ENCODE results near the gene ZNF664. TPM values are rescaled to one million over a fixed set of nuclear protein-coding genes. Genes with fewer than 3 reads are reported as not detected.

The ZNF664 gene
- total and polyA plus RNA-seq, 10 of the 15 experiments (the other 5 are each of a cell fraction or from before 2014, with no cell fraction given), result 1.8 to 65.6 (median 30.8) TPM

GRCh38 chr12:124028555-124028925 lies 55.5 kb downstream of the ZNF664 start:
- H3K79me2 ChIP-seq (ENCODE audit: control insufficient read depth, insufficient read depth, low read length), result no peaks in the 10 kb centered on the region
- intact Hi-C loops (cut with micrococcal nuclease; ENCODE audit: unreplicated experiment), result no loop called here
- H3K27me3 ChIP-seq (replicated peaks in 1 of 2; ENCODE audit: control insufficient read depth in 2 of 2, insufficient read depth in 2 of 2, low read length in 1 of 2), result no peaks in the 10 kb centered on the region
- H3K9ac ChIP-seq (ENCODE audit: control insufficient read depth, insufficient read depth, low read length), result no peak overlapping the region
- H3K4me1 ChIP-seq (ENCODE audit: control insufficient read depth, insufficient read depth, low read length), result no peaks in the 10 kb centered on the region
- DNase-seq (ENCODE audit: low read depth, low spot score) (no peak), FAIRE-seq (no peak), ATAC-seq (no peak)
- CTCF ChIA-PET, result interaction anchor here (1.4 kb wide), 1 partner anchor 736 kb away, joined by 6 read pairs; no protein-coding TSS in a partner anchor
- no peaks in the 10 kb centered on the region for H3K9me3 ChIP-seq (replicated peaks; ENCODE audit: control insufficient read depth, insufficient read depth, low read length)
- POLR2A ChIA-PET, result no interaction called here
- no TSS peak for BruUV-seq (replicated peaks)
- no peak overlapping the region for H3K27ac ChIP-seq (ENCODE audit: control insufficient read depth, insufficient read depth)
- H3K36me3 ChIP-seq (ENCODE audit: control insufficient read depth in 2 of 2, insufficient read depth in 2 of 2, low read length in 1 of 2), result no peaks in the 10 kb centered on the region
- no peak overlapping the region for H3K4me2 ChIP-seq (ENCODE audit: control insufficient read depth, insufficient read depth)
- SMC1A ChIA-PET (ENCODE audit: uncharacterized antibody, unreplicated experiment), result no interaction called here
- no peak overlapping the region for H2AFZ ChIP-seq (ENCODE audit: control insufficient read depth, low read depth, low read length)
- no peak overlapping the region for H3K4me3 ChIP-seq
- RAD21 ChIA-PET (ENCODE audit: unreplicated experiment), result no interaction called here
- in situ Hi-C loops (cut with MboI), result no loop called here
- 22% methylated on average over 5 of the region's 5 CpGs for WGBS (ENCODE audit: insufficient coverage, insufficient replicate concordance, low lambda C conversion rate, missing lambda C conversion rate)
- H4K20me1 ChIP-seq (ENCODE audit: control insufficient read depth, insufficient read depth), result no peaks in the 10 kb centered on the region
- TF ChIP-seq ZNF592 (IDR thresholded peaks at IDR 0.05) (no peak), CHD2 (IDR thresholded peaks at IDR 0.05; ENCODE audit: borderline replicate concordance, low read depth, low read length) (no peak), TAF1 (IDR thresholded peaks at IDR 0.05; ENCODE audit: borderline replicate concordance, low read depth, low read length) (no peak), NFYB (IDR thresholded peaks at IDR 0.05; ENCODE audit: insufficient read depth, low read depth, low read length) (no peak), PML (IDR thresholded peaks at IDR 0.05; ENCODE audit: low read length) (no peak), HDAC2 (IDR thresholded peaks at IDR 0.05) (no peak), RAD51 (IDR thresholded peaks at IDR 0.05) (no peak), CUX1 (IDR thresholded peaks at IDR 0.05; ENCODE audit: insufficient replicate concordance, low read depth, low read length) (no peak), ZBED1 (IDR thresholded peaks at IDR 0.05; ENCODE audit: borderline replicate concordance) (no peak), SUZ12 (IDR thresholded peaks at IDR 0.05; ENCODE audit: unreplicated experiment) (no peak)
- TF ChIP-seq, protein P1, sequence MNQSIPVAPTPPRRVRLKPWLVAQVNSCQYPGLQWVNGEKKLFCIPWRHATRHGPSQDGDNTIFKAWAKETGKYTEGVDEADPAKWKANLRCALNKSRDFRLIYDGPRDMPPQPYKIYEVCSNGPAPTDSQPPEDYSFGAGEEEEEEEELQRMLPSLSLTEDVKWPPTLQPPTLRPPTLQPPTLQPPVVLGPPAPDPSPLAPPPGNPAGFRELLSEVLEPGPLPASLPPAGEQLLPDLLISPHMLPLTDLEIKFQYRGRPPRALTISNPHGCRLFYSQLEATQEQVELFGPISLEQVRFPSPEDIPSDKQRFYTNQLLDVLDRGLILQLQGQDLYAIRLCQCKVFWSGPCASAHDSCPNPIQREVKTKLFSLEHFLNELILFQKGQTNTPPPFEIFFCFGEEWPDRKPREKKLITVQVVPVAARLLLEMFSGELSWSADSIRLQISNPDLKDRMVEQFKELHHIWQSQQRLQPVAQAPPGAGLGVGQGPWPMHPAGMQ (IDR thresholded peaks at IDR 0.05; ENCODE audit: borderline replicate concordance), result no peak

All from GM12878 (cell line).